H1 (cell line): ENCODE results near the gene USP10. TPM values are rescaled to one million over a fixed set of nuclear protein-coding genes. Genes with fewer than 3 reads are reported as not detected.

ENCODE experiments used
- CTCF ChIA-PET: fragments of 300-600 bp; sonication (Branson Sonifier 250); formaldehyde crosslinking; loops from one replicate; lab custom pipeline; 2021; ENCODE audit not compliant: partially characterized antibody; lab: Charles Lee
- POLR2A ChIA-PET: fragments of 300-600 bp; sonication (Branson Sonifier 250); formaldehyde crosslinking; loops from one replicate; lab custom pipeline; 2021; ENCODE audit warnings: inconsistent platforms; ENCODE audit not compliant: partially characterized antibody; lab: Charles Lee
- DNase-seq, 2 experiments: peaks; one replicate each; pipeline versions ENCODE4 v3.0.0 to v3.0.0-alpha.2; 2010 to 2022; ENCODE audit warnings: low spot score in 2 of 2, low read depth in 1 of 2, mixed read lengths in 1 of 2
- FAIRE-seq: peaks from 2 replicates; lab custom pipeline; 2011; peaks lifted over from hg19 to GRCh38; lab: Jason Lieb, UNC
- H2AFZ ChIP-seq: 2 replicates; pipeline ENCODE4 v1.8.1; 2012; ENCODE audit warnings: low read length, inconsistent platforms
- H2AK5ac ChIP-seq: 2 replicates; pipeline ENCODE4 v1.6.1; 2013; ENCODE audit warnings: low read depth, low read length
- H2BK120ac ChIP-seq: replicated peaks from 2 replicates; pipeline ENCODE3; 2013; ENCODE audit warnings: low read depth, low read length, inconsistent platforms
- H2BK12ac ChIP-seq: 2 replicates; pipeline ENCODE4 v1.6.1; 2013; ENCODE audit warnings: low read depth, low read length
- H2BK15ac ChIP-seq: 2 replicates; pipeline ENCODE4 v1.6.1; 2013; ENCODE audit warnings: low read length
- H2BK20ac ChIP-seq: 2 replicates; pipeline ENCODE4 v1.6.1; 2013; ENCODE audit warnings: low read length
- H2BK5ac ChIP-seq: 2 replicates; pipeline ENCODE4 v1.6.1; 2013; ENCODE audit warnings: low read depth, low read length
- H3K14ac ChIP-seq: 2 replicates; pipeline ENCODE4 v1.6.1; 2013; ENCODE audit warnings: inconsistent platforms; ENCODE audit not compliant: insufficient read length
- H3K18ac ChIP-seq: 2 replicates; pipeline ENCODE4 v1.6.1; 2013; ENCODE audit warnings: low read length; ENCODE audit errors: extremely low read depth
- H3K23ac ChIP-seq: 2 replicates; pipeline ENCODE4 v1.6.1; 2013; ENCODE audit warnings: inconsistent platforms; ENCODE audit not compliant: insufficient read length
- H3K23me2 ChIP-seq: 2 replicates; pipeline ENCODE4 v1.6.1; 2013; ENCODE audit warnings: low read depth, low read length
- H3K27ac ChIP-seq: 2 replicates; pipeline ENCODE4 v1.6.1; 2011; ENCODE audit warnings: low read depth, low read length, inconsistent platforms
- H3K27me3 ChIP-seq, 4 experiments: replicated peaks in 1 of 4; 1 replicate in 1 of 4; 2 replicates in 3 of 4; pipeline versions ENCODE4 v1.6.1 to v1.8.1; 2011 to 2013; ENCODE audit warnings: low read length in 3 of 4, mild to moderate bottlenecking in 3 of 4, inconsistent platforms in 2 of 4, mixed read lengths in 2 of 4, moderate library complexity in 1 of 4; ENCODE audit not compliant: control insufficient read depth in 3 of 4, insufficient read depth in 3 of 4; ENCODE audit errors: extremely low read depth in 1 of 4
- H3K36me3 ChIP-seq, 4 experiments: 2 replicates each; pipeline versions ENCODE4 v1.6.1 to v1.8.1; 2011 to 2013; ENCODE audit warnings: mild to moderate bottlenecking in 4 of 4, low read length in 3 of 4, moderate library complexity in 2 of 4, control low read depth in 1 of 4, inconsistent platforms in 1 of 4; ENCODE audit not compliant: insufficient read depth in 4 of 4, control insufficient read depth in 2 of 4
- H3K4ac ChIP-seq: replicated peaks from 2 replicates; pipeline ENCODE3; 2013; ENCODE audit warnings: low read length, low read depth, mixed read lengths, inconsistent platforms; ENCODE audit not compliant: insufficient read length
- H3K4me1 ChIP-seq, 4 experiments: replicated peaks in 1 of 4; 1 replicate in 1 of 4; 2 replicates in 3 of 4; pipeline versions ENCODE4 v1.6.1 to v1.8.1; 2011 to 2013; ENCODE audit warnings: low read length in 3 of 4, inconsistent platforms in 2 of 4, mixed read lengths in 1 of 4; ENCODE audit not compliant: insufficient read depth in 4 of 4, control insufficient read depth in 3 of 4
- H3K4me2 ChIP-seq, 2 experiments: 2 replicates each; pipeline versions ENCODE4 v1.6.1 to v1.8.1; 2011 to 2013; ENCODE audit warnings: low read depth in 2 of 2, low read length in 2 of 2, control low read depth in 1 of 2, inconsistent platforms in 1 of 2, mild to moderate bottlenecking in 1 of 2; ENCODE audit not compliant: insufficient read depth in 1 of 2
- H3K4me3 ChIP-seq, 4 experiments: fragments of 200-600, 300-600 bp in 1 of 4; sonication (generic), shearing (Covaris generic), sonication (Bioruptor Twin) in 1 of 4; 2 replicates each; pipeline versions ENCODE4 v1.5.1 to v1.8.1; 2011 to 2016; ENCODE audit warnings: low read length in 4 of 4, low read depth in 3 of 4, control low read depth in 2 of 4, inconsistent platforms in 2 of 4, mild to moderate bottlenecking in 2 of 4, mixed read lengths in 1 of 4, moderate library complexity in 1 of 4; ENCODE audit not compliant: insufficient read depth in 2 of 4; ENCODE audit errors: extremely low read depth in 1 of 4
- H3K56ac ChIP-seq: replicated peaks from 2 replicates; pipeline ENCODE3; 2013; ENCODE audit warnings: low read depth, mild to moderate bottlenecking, mixed read lengths, low read length, inconsistent platforms; ENCODE audit not compliant: insufficient read length
- H3K79me1 ChIP-seq: 2 replicates; pipeline ENCODE4 v1.6.1; 2013; ENCODE audit warnings: low read depth, low read length, control low read depth
- H3K79me2 ChIP-seq, 2 experiments: 2 replicates each; pipeline versions ENCODE4 v1.6.1 to v1.8.1; 2012 to 2013; ENCODE audit warnings: low read length in 2 of 2, mild to moderate bottlenecking in 2 of 2, inconsistent platforms in 1 of 2; ENCODE audit not compliant: insufficient read depth in 2 of 2, control insufficient read depth in 1 of 2
- H3K9ac ChIP-seq, 4 experiments: replicated peaks in 1 of 4; 1 replicate in 1 of 4; 2 replicates in 3 of 4; pipeline versions ENCODE4 v1.6.1 to v1.8.1; 2011 to 2013; ENCODE audit warnings: low read depth in 3 of 4, low read length in 3 of 4, control low read depth in 2 of 4, mild to moderate bottlenecking in 2 of 4, moderate library complexity in 2 of 4, inconsistent platforms in 1 of 4; ENCODE audit errors: extremely low read depth in 1 of 4
- H3K9me3 ChIP-seq, 2 experiments: 2 replicates each; pipeline versions ENCODE4 v1.6.1 to v1.8.1; 2012 to 2013; ENCODE audit warnings: mild to moderate bottlenecking in 2 of 2, moderate library complexity in 2 of 2, control low read depth in 1 of 2, inconsistent platforms in 1 of 2, low read depth in 1 of 2, low read length in 1 of 2, mixed read lengths in 1 of 2; ENCODE audit not compliant: insufficient read depth in 2 of 2
- H4K20me1 ChIP-seq, 2 experiments: replicated peaks in 1 of 2; 2 replicates each; pipeline versions ENCODE3 to v1.8.1; 2011 to 2013; ENCODE audit warnings: inconsistent platforms in 2 of 2, low read length in 2 of 2, mild to moderate bottlenecking in 1 of 2; ENCODE audit not compliant: insufficient read depth in 2 of 2, control insufficient read depth in 1 of 2
- H4K5ac ChIP-seq: 2 replicates; pipeline ENCODE4 v1.6.1; 2013; ENCODE audit warnings: low read length, low read depth, mixed read lengths, inconsistent platforms; ENCODE audit not compliant: insufficient read length
- H4K8ac ChIP-seq: 2 replicates; pipeline ENCODE4 v1.8.0; 2013; ENCODE audit warnings: mild to moderate bottlenecking, moderate library complexity, low read length, inconsistent platforms; ENCODE audit not compliant: insufficient read depth; ENCODE audit errors: extremely low read depth
- H4K91ac ChIP-seq: replicated peaks from 2 replicates; pipeline ENCODE3; 2013; ENCODE audit warnings: low read length, mixed read lengths, inconsistent platforms; ENCODE audit not compliant: insufficient read length
- BRCA1 ChIP-seq: IDR thresholded peaks from 2 replicates; pipeline ENCODE4 v1.6.1; 2012; ENCODE audit warnings: low read depth, low read length, improper control_type of control experiment
- WGBS, 2 experiments: shearing (Covaris generic) in 1 of 2; methylation state at CpG; one replicate each; pipeline versions ENCODE4 v1.1.6 to v1.1.7; 2013 to 2015; ENCODE audit warnings: low lambda C conversion rate in 2 of 2, mixed read lengths in 2 of 2, inconsistent platforms in 1 of 2, low coverage in 1 of 2, missing lambda C conversion rate in 1 of 2; ENCODE audit not compliant: insufficient replicate concordance in 2 of 2, insufficient coverage in 1 of 2, insufficient read length in 1 of 2; ENCODE audit errors: extremely low coverage in 1 of 2, missing lambda C conversion rate in 1 of 2; 5-methylcytosine and 5-hydroxymethylcytosine counted together
- polyA plus RNA-seq, 7 experiments: library from polyadenylated mRNA; depleted of rRNA in 3 of 7; stranded (reverse) in 5 of 7; unstranded in 2 of 7; fragments of >200 nt in 5 of 7; fragments of 200-250 nt in 2 of 7; gene quantifications; 1 replicate in 5 of 7; 2 replicates in 1 of 7; 4 replicates in 1 of 7; pipeline versions ENCODE4 v1.2.1 to v1.2.3, GENCODE V29; 2011 to 2013; ENCODE audit warnings: missing spikeins in 2 of 7, mixed read lengths in 2 of 7
- total RNA-seq: library from RNA; stranded (reverse); fragmentation: NEBNext Ultra II Directional; extraction: Animal tissue kit (Norgen Biotek cat#: 25700); gene quantifications from 2 replicates; pipeline ENCODE4 v1.2.1, GENCODE V29; 2021
- TF ChIP-seq, protein P1 (sequence below), 3 experiments: IDR thresholded peaks; 1 replicate in 2 of 3; 2 replicates in 1 of 3; pipeline versions ENCODE4 v1.5.1 to v1.6.1; 2011; ENCODE audit warnings: low read length in 3 of 3, mild to moderate bottlenecking in 3 of 3, inconsistent platforms in 2 of 3, low read depth in 1 of 3, moderate library complexity in 1 of 3; ENCODE audit not compliant: insufficient read depth in 1 of 3; ENCODE audit errors: control extremely low read depth in 1 of 3

Gene USP10
- total and polyA plus RNA-seq, 2 of the 8 experiments (the other 6 are each of a cell fraction or from before 2014, with no cell fraction given) = 171 to 195 TPM

DNA sequence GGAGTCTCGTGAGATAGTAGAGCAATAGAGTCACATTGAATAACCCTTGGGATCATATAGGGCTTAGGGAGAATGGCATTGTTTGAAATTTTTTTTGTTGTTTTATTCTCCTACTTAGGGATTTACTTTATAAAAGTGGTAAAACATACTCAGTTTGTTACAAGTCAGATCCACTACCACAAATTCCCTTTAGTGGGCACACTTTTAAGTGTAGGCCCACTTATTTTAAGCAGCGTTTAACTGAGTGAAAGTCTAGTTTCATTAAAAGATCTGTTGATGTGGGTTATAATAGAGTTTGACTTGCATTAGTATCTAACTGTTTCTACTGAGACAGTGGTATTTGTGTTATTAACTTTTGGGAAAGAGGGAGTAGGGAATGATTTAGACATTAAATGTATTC lies 49.3 kb downstream of the USP10 start:
- H3K9ac ChIP-seq = no peak overlapping the region
- no peak overlapping the region for H3K56ac ChIP-seq
- POLR2A ChIA-PET = no interaction called here
- no peak overlapping the region for H2BK15ac ChIP-seq
- H2AFZ ChIP-seq = no peak overlapping the region
- H3K4ac ChIP-seq = no peak overlapping the region
- H2BK5ac ChIP-seq = no peak overlapping the region
- no peak overlapping the region for H3K14ac ChIP-seq
- H3K4me3 ChIP-seq = no peak overlapping the region
- H3K79me1 ChIP-seq = peaks cover 7% of the 10 kb centered on the region
- no peaks in the 10 kb centered on the region for H3K23me2 ChIP-seq
- peaks cover 0 to 96% of the 10 kb centered on the region in 2 experiments; a peak in 3 of 4 replicates for H3K79me2 ChIP-seq
- CTCF ChIA-PET = interaction anchor here (0.8 to 3.4 kb wide), 8 partner anchors 9 to 226 kb away, joined by 3 to 43 read pairs (median 6); no protein-coding TSS in a partner anchor
- H4K5ac ChIP-seq = no peak overlapping the region
- TF ChIP-seq, protein P1, sequence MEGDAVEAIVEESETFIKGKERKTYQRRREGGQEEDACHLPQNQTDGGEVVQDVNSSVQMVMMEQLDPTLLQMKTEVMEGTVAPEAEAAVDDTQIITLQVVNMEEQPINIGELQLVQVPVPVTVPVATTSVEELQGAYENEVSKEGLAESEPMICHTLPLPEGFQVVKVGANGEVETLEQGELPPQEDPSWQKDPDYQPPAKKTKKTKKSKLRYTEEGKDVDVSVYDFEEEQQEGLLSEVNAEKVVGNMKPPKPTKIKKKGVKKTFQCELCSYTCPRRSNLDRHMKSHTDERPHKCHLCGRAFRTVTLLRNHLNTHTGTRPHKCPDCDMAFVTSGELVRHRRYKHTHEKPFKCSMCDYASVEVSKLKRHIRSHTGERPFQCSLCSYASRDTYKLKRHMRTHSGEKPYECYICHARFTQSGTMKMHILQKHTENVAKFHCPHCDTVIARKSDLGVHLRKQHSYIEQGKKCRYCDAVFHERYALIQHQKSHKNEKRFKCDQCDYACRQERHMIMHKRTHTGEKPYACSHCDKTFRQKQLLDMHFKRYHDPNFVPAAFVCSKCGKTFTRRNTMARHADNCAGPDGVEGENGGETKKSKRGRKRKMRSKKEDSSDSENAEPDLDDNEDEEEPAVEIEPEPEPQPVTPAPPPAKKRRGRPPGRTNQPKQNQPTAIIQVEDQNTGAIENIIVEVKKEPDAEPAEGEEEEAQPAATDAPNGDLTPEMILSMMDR (IDR thresholded peaks at IDR 0.05; ENCODE audit: control extremely low read depth in 1 of 3, insufficient read depth in 1 of 3, low read depth in 1 of 3, low read length in 3 of 3) = peak in 1 of 3 experiments; percentile 34; a peak in 1 of 4 replicates
- TF ChIP-seq BRCA1 = no peak
- FAIRE-seq (no peak), DNase-seq (no peak)
- no peak overlapping the region for H3K18ac ChIP-seq
- H2AK5ac ChIP-seq = no peak overlapping the region
- H3K9me3 ChIP-seq = no peaks in the 10 kb centered on the region
- no peak overlapping the region for H3K23ac ChIP-seq
- H3K4me2 ChIP-seq = no peak overlapping the region
- no peak overlapping the region for H2BK120ac ChIP-seq
- no peak overlapping the region for H2BK20ac ChIP-seq
- H3K27me3 ChIP-seq = no peaks in the 10 kb centered on the region
- no peak overlapping the region for H3K27ac ChIP-seq
- peaks cover 17 to 20% of the 10 kb centered on the region in 2 experiments for H4K20me1 ChIP-seq
- H4K8ac ChIP-seq = no peak overlapping the region
- WGBS, 2 experiments = 93% methylated on average over 2 of the region's 2 CpGs; no CpG with 5 or more reads in 1 of the 2 experiments
- no peak overlapping the region for H2BK12ac ChIP-seq
- H3K36me3 ChIP-seq = peaks cover 0 to 17% (median 5%) of the 10 kb centered on the region in 4 experiments; a peak in 4 of 8 replicates
- no peak overlapping the region for H4K91ac ChIP-seq
- no peaks in the 10 kb centered on the region for H3K4me1 ChIP-seq
